HG03045 (cell line): ENCODE measurements around the gene ELK1.
"Not testable (repeated sequence)": the region's sequence is repeated elsewhere in the genome, so short reads cannot be mapped to it uniquely, and the experiment has no call there.

Experiments
- ATAC-seq: cut with Tn5 transposase; IDR thresholded peaks from one replicate; pipeline ENCODE4 v1.9.1; 2021; ENCODE audit warnings: mild to moderate bottlenecking, moderate library complexity; ENCODE audit not compliant: unreplicated experiment

The ELK1 gene, protein sequence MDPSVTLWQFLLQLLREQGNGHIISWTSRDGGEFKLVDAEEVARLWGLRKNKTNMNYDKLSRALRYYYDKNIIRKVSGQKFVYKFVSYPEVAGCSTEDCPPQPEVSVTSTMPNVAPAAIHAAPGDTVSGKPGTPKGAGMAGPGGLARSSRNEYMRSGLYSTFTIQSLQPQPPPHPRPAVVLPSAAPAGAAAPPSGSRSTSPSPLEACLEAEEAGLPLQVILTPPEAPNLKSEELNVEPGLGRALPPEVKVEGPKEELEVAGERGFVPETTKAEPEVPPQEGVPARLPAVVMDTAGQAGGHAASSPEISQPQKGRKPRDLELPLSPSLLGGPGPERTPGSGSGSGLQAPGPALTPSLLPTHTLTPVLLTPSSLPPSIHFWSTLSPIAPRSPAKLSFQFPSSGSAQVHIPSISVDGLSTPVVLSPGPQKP

GRCh38 chrX:47650164-47651042 is at the start of gene ELK1:
Gene ELK1, minus strand, starts transcription at chrX:47650563. Its CDS starts 9,122 bp downstream, at chrX:47641441.
- ATAC-seq = peak; percentile 94

- no peak for ATAC-seq
These were observed 46.8 kb upstream of the ELK1 start for GRCh38 chrX:47697181-47697580.

DNA sequence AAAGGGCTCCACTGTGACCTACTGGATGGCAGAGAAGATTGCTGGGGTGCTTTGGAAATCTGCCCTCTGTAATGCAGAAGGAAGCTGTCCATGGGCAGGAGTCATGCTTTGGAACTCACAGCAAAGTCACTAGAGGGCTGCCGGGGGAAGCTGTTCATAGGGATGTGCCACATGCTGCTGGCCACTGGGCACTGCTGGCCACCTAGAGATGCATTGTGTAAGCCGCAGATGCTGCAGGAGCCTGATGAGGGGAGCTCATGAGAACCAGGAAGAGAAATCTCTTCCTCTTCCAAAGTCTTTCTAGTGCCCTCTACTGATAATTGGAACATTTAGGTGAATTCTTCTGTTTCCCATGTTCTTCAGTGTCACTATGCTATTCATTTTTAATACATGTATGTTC is 39.8 kb upstream of the ELK1 start:
- ATAC-seq = no peak

DNA sequence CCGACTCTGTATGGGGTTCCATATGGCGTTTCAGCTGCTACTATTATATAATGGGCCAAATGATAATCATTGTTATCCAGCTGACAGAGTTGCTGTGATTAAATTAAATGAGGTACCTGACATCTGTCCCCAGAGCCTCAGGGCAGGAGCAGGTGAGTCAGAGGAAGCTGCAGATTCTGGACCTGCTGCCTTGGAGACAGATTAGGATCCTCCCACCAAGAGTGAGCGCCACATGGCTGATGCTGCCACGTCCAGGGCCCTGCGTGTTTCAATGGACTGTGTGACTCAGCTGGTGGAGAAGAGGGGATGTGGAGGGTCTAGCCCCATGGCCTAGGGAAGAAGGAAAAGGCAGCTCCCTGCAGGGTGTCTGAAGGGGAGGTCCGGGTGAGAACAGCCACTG is 36.9 kb upstream of the ELK1 start:
- ATAC-seq = no peak

DNA sequence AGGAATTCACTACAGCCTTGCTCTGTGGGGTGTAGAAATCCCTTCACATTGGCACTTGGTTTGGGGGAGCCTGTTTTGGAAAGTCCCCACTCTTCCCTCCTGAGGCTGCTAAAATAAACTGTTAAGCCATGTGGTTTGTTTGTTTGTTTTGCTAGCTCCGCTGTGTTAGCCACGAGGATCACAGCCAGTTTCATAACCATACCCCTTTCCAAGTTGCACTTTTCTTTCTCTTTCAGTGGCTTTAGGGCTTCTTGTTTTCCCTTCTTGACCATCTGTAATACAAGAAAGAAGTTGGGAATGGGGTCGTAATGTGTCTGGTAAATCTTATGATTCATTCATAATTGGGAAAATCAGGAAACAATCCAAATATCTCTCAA is 33.5 kb upstream of the ELK1 start:
- ATAC-seq = no peak

- ATAC-seq = no peak
These were observed 32.9 kb upstream of the ELK1 start for GRCh38 chrX:47683184-47683828.

- ATAC-seq = not testable (repeated sequence)
These were observed 25.8 kb upstream of the ELK1 start for GRCh38 chrX:47675959-47676859.

GRCh38 chrX:47674776-47675175 is 24.4 kb upstream of the ELK1 start:
- ATAC-seq = no peak

DNA sequence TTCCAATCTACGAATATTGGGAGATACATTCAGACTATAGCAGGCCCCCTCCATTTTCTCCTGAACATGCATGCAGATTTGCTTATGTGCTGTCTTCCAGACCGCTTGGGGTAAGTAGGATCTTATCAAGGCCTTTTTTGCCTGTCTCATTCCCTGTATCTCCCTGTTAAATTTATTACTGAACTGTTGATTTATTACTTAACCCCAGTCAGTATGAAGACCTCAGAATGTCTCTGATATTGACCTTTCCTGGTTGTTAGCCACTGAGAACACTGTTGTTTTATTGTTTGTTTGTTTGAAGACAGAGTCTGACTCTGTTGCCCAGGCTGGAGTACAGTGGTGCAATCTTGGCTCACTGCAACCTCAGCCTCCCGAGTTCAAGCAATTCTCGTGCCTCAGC is 15.4 kb upstream of the ELK1 start:
- ATAC-seq = not testable (repeated sequence)

DNA sequence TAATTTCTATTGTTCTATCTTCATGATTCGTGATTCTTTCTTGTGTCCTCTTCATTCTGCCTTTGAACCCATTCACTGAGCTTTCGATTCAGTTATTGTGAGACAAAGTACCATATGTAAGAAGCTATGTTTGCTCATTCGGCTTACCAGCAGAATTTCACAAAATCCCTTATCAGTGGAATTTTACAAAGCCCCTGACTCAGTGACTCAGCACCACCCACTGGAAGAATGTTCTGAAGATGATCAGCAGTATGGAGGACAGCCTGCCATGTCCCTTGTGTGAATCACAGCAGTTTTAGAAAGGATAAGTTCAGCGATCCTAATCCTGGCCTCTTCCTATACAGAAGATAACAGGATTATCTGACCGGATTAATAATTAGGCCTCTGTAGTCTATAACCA is 14.4 kb upstream of the ELK1 start:
- ATAC-seq = no peak

- ATAC-seq = no peak
These were observed 11.8 kb upstream of the ELK1 start for GRCh38 chrX:47662144-47662657.

GRCh38 chrX:47661539-47661938 is 11.2 kb upstream of the ELK1 start:
- ATAC-seq = no peak

DNA sequence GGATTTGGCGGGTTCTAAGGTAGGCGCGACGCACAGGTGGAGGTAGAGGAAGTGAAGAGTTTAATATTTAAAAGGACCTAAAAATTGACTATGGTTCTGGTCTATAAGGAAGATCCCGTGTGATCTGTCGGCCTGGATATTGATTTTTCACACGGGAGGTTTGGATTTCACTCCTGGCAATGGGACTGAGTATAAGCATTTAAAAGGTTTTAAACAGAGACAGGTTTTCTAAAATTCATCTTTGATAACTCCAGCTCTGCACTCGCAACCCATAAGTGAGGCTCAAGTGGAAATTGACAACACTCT is 9.0 kb upstream of the ELK1 start:
- ATAC-seq = no peak

DNA sequence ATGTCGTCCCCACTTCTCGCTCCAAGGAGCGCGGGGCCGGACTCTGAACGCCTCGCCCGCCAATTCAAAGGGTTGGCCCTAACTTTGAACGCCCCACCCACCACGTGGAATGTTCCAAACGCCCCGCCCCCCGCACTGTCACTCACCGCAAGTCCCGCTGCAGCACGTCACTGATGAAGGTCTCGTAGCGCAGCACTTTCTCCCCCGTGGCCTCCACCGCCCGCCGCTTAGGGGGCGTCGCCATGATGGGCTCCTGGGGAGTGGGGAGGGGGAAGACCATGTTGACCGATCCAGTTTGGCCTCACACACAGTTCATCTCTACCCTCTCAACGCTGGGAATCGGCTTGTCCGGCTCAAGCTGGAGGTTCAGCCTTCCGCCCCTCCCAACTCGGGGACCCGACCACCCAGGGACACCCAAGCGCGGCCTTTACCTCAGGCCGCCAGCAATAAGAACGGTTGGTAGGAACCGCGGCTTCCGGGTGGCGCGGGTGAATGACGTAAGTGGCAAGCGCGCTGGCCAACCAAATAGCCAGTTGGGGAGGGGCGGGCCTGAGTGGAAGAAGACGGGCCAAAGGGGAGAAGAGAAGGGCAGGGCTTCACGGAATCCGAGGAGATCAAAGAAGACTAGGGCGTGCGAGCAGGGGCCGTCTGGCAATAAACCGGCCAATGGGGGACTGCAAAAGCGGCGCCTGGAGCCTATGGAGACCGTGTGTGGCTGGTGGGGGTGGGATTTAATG is 8.5 kb upstream of the ELK1 start, which contains the start of gene UXT:
Gene UXT (minus strand): TSS at position 497 of the 737 bp plus-strand sequence. CDS start 253 bp downstream, at position 244.
- ATAC-seq = peak; percentile 87

GRCh38 chrX:47658301-47658683 is 7.9 kb upstream of the ELK1 start:
- no peak for ATAC-seq

DNA sequence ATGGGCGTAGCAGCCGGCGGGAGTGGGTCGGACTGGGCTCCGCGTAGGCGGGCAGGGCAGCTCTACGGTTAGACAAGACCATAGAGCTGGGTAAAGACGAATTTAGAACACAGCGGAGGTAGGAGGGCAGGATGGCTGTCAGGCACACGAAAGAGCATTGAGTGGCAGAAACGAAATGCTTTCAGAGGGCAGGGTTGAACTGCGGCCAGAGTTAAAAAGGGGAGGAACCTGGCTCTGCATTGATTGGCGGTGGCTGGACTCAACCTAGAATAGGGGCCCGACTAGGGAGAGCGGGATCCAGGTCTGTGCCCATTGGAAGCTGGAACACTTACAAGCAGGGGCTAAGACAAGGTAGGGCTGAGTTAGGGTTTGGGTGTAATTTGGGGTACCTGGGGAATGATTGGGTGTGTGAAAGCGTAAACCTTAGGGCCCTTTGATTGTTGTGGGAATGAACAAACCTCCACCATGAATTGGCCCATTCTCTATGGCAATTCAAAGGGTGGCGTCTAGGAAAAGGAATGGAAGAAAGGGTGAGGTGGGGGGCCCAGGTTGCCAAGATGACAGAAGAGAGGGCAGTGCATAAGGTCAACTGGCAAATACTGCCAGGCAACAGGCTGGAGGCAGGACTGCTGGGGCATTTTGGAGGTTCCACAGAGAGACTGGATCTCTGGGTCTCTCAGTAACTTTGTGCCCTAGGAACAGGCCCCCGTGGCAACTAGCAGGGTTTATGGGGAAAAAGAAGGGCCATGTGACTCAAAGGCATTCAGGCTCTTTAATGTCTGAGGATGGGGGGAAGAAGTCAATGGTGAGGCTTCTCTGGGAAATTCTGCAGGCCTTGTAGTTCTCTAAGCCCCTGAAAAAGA is 911 bp upstream of the ELK1 start:
- ATAC-seq = no peak

DNA sequence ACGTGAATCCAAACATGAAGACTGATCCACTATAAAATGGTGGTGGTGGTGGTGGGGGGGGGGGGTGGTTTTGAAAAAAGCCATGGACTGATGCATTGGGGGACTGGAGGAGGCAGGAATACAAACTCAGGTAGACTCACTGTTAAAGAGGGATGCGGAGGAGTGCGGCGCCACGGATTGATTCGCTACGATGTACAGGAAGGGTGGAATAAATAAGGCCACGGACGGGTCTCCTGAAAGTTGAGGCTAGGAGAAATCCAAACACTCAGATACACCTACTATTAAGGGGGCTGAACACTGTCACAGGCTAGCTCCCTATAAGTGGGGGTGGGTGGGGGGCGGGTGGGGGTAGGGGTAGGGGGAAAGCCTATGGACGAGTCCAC is 591 bp downstream of the ELK1 start:
- ATAC-seq = no peak

GRCh38 chrX:47649271-47649670 is 1.1 kb downstream of the ELK1 start:
- no peak for ATAC-seq

DNA sequence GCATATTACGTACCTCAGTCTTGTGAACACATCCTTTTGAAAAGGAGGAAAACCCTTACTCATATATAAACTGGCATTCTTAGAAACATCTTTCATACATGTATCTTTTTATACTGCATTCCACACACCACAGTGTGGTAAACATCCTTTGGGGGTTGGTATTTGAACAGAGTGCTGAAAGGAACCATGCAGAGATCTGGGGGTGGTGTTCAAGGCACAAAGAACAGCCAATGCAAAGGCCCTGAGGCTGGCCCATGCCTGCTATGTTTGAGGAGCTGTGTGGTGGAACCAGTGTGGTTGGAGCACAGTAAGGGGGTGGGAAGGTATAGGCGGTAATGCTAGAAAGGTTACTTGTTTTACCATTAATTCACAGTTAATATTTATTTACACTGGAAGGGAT is 2.0 kb downstream of the ELK1 start:
- no peak for ATAC-seq
